ENCODE results near the gene SYP.

DNA sequence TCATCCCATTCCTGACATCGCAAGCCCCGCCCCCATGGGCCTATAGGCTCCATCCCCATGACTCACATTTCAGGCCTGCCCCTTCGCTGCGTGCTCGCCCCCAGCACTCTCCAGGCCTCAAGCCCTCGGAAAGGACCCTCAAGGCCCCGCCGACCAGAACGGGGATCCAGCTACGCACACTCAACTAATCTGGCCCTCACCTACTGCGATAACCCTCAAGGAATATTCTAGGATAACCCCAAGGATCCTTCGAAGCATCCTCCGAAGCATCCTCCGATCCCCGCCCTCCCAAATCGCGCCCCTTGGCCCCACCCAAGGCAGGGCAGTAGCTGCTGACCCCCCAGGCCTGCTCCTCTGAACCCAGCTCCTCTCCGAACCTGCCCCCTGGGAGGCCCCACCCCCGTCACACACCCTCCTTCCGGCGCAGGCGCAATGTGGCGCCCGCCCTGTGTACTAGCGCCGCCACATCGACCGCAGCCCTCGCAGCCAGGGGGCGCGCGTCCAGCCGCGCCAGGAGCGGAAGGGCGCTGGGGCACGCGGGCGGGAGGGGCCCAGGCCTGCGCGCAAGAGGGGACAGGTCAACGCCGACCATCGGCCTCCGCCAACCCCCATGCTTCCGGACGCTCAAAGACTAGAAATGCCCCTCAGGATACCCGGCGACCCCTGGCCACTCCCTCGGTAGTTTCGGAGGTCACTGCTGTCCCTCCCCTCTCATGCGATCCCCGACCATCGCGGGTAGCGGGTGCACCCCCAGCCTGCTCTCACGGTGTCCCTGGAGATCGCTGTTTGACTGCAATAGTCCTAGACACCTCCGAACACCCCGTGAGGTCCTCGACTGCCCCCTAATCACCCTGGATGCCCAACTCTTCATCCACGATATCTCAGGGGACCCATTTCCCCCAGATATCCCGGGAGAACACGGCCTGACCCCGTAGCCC is 43.8 kb downstream of the SYP start:
- TF ChIP-seq TARDBP (IDR thresholded peaks at IDR 0.05) (no peak), ARNT (IDR thresholded peaks at IDR 0.05) (no peak)

Data from HEK293T (cell line).